HL-60 (cell line): ENCODE results near the gene ANKRD31.
"Not testable (repeated sequence)": the region's sequence is repeated elsewhere in the genome, so short reads cannot be mapped to it uniquely, and the experiment has no call there.

Experiments used
- DNase-seq, 2 experiments: peaks; one replicate each; pipeline ENCODE4 v3.0.0-alpha.2; 2010 to 2020; ENCODE audit warnings: low read depth in 1 of 2, low spot score in 1 of 2
- H3K27ac ChIP-seq: fragments of 250-450 bp; sonication (Bioruptor Pico); replicated peaks from 2 replicates; pipeline ENCODE4 v1.5.1; 2020; ENCODE audit warnings: mild to moderate bottlenecking, moderate library complexity
- H3K27me3 ChIP-seq: fragments of 250-450 bp; sonication (Bioruptor Pico); 2 replicates; pipeline ENCODE4 v1.5.1; 2021; ENCODE audit warnings: mild to moderate bottlenecking, moderate library complexity; ENCODE audit not compliant: insufficient read depth, poor library complexity, severe bottlenecking
- H3K4me3 ChIP-seq: replicated peaks from 2 replicates; pipeline ENCODE4 v1.5.1; 2011; ENCODE audit warnings: mild to moderate bottlenecking, control low read depth, low read length; ENCODE audit not compliant: insufficient read depth
- CTCF ChIP-seq: IDR thresholded peaks from one replicate; pipeline ENCODE4 v1.5.1; 2011; ENCODE audit warnings: low read length, control low read depth, inconsistent platforms; ENCODE audit not compliant: insufficient read depth
- GABPA ChIP-seq: IDR thresholded peaks from 2 replicates; pipeline ENCODE4 v1.6.1; 2012; ENCODE audit warnings: low read depth
- POLR2AphosphoS5 ChIP-seq: IDR thresholded peaks from 2 replicates; pipeline ENCODE4 v1.6.1; 2012; ENCODE audit warnings: low read depth
- SPI1 ChIP-seq: IDR thresholded peaks from 2 replicates; pipeline ENCODE4 v1.6.1; 2012; ENCODE audit warnings: low read depth, mild to moderate bottlenecking, borderline replicate concordance
- TF ChIP-seq, protein P1 (sequence below): IDR thresholded peaks from 2 replicates; pipeline ENCODE4 v1.6.1; 2012; ENCODE audit warnings: low read depth; ENCODE audit not compliant: insufficient replicate concordance

ANKRD31 gene

DNA sequence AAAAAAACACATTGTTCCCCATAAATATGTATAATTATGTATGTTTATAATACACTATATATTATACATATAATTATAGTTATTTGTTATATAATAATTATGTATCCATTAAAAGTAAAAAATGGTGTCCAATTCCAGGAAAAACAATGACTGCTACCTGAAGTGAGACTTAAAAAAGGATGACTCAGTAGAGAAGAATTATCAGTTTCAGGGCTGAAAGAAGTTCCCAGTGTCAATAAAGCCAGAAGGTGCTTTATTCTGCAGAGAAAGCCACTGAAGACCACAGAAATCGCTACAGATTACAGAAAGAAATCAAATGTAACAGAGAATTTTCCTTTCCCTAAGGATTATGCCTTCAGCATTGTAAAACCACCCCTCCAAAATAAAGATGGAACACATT is 50.9 kb downstream of the ANKRD31 start:
- DNase-seq = no peak
- H3K27me3 ChIP-seq = no peaks in the 10 kb centered on the region
- no peak overlapping the region for H3K27ac ChIP-seq
- H3K4me3 ChIP-seq = no peak overlapping the region
- no peak for TF ChIP-seq POLR2AphosphoS5
- TF ChIP-seq GABPA = no peak
- no peak for TF ChIP-seq CTCF
- TF ChIP-seq, protein P1, sequence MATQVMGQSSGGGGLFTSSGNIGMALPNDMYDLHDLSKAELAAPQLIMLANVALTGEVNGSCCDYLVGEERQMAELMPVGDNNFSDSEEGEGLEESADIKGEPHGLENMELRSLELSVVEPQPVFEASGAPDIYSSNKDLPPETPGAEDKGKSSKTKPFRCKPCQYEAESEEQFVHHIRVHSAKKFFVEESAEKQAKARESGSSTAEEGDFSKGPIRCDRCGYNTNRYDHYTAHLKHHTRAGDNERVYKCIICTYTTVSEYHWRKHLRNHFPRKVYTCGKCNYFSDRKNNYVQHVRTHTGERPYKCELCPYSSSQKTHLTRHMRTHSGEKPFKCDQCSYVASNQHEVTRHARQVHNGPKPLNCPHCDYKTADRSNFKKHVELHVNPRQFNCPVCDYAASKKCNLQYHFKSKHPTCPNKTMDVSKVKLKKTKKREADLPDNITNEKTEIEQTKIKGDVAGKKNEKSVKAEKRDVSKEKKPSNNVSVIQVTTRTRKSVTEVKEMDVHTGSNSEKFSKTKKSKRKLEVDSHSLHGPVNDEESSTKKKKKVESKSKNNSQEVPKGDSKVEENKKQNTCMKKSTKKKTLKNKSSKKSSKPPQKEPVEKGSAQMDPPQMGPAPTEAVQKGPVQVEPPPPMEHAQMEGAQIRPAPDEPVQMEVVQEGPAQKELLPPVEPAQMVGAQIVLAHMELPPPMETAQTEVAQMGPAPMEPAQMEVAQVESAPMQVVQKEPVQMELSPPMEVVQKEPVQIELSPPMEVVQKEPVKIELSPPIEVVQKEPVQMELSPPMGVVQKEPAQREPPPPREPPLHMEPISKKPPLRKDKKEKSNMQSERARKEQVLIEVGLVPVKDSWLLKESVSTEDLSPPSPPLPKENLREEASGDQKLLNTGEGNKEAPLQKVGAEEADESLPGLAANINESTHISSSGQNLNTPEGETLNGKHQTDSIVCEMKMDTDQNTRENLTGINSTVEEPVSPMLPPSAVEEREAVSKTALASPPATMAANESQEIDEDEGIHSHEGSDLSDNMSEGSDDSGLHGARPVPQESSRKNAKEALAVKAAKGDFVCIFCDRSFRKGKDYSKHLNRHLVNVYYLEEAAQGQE = no peak

GRCh38 chr5:75176009-75176408 is 60.7 kb downstream of the ANKRD31 start:
- H3K27me3 ChIP-seq, H3K27ac ChIP-seq, H3K4me3 ChIP-seq, DNase-seq: not testable (repeated sequence)

- H3K27ac ChIP-seq, H3K4me3 ChIP-seq, H3K27me3 ChIP-seq, DNase-seq: not testable (repeated sequence)
Observed at GRCh38 chr5:75174872-75175271, 61.8 kb downstream of the ANKRD31 start.

DNA sequence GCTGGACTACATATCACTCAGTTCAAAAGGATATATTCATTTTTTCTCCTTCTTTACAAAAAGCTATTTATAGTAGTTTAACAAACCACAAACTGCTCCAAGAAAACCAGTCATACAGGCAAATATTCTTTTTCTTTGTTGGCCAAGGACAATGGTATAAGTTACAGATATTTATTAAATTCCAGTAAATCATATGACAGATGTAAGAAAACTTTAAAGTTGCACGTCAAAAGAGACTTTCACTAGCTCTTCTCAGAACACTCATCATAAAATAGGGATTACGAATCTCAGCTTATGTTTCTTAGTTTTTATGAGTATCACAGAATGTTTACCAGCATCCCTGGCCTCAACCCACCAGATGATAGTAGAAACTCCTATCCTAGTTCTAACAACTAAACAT is 67.2 kb downstream of the ANKRD31 start:
- TF ChIP-seq GABPA = no peak
- TF ChIP-seq POLR2AphosphoS5 = no peak
- no peak for TF ChIP-seq SPI1
- TF ChIP-seq, protein P1 = no peak
- TF ChIP-seq CTCF = no peak
- Histone ChIP-seq H3K27ac (no peak overlapping the region), H3K4me3 (no peak overlapping the region), H3K27me3 (no peaks in the 10 kb centered on the region)
- no peak for DNase-seq

DNA sequence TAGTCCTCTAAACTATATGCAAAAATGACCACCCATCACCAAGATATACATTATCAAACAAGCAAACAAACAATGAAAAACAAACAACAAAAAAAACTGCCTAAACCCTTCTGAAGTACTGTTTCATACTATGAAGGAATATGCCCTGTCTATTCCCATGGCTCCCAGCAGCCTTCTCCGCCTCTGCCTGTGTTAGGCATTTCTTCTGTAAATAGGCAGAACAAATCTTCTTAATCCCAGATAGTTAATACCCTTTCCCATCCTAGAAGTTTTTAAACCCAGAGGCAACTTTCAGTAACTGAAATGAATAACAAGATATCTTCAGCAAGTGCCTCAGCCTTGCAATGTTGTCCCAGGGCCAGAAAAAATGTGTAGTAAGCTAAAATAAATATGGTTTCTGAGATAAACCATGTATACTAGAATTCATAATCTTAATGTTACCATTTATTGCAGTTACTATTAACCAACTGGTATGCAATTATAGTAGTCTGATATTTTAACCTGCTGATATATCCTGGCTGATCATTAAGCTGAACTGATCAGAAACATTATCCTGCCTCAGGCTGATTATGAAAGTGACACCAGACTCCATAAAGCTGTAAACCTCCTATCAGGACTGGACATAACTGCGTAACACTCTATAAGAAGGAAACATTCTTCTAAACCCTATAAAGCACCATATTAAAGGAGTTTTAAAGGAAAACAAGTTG is 68.5 kb downstream of the ANKRD31 start:
- Histone ChIP-seq H3K27ac (no peak overlapping the region), H3K27me3 (no peaks in the 10 kb centered on the region), H3K4me3 (no peak overlapping the region)
- TF ChIP-seq CTCF (no peak), GABPA (no peak)
- no peak for DNase-seq
